Neural cell (in vitro differentiated cells): ENCODE data around the gene SH3BP4.

ENCODE experiments used
- CTCF ChIP-seq: fragments of 450-650 bp; IDR thresholded peaks from 2 replicates; pipeline ENCODE4 v1.5.1; 2014; ENCODE audit warnings: antibody characterized with exemption, mild to moderate bottlenecking, moderate library complexity; ENCODE audit not compliant: poor library complexity, severe bottlenecking
- EP300 ChIP-seq: fragments of 450-650 bp; conservative IDR thresholded peaks from 2 replicates; pipeline ENCODE4 v1.6.1; 2014; ENCODE audit warnings: antibody characterized with exemption, mild to moderate bottlenecking, moderate library complexity; ENCODE audit not compliant: poor library complexity, severe bottlenecking
- TF ChIP-seq, protein P1 (sequence below): IDR thresholded peaks from 2 replicates; pipeline ENCODE4 v1.6.1; 2012; ENCODE audit warnings: borderline replicate concordance

DNA sequence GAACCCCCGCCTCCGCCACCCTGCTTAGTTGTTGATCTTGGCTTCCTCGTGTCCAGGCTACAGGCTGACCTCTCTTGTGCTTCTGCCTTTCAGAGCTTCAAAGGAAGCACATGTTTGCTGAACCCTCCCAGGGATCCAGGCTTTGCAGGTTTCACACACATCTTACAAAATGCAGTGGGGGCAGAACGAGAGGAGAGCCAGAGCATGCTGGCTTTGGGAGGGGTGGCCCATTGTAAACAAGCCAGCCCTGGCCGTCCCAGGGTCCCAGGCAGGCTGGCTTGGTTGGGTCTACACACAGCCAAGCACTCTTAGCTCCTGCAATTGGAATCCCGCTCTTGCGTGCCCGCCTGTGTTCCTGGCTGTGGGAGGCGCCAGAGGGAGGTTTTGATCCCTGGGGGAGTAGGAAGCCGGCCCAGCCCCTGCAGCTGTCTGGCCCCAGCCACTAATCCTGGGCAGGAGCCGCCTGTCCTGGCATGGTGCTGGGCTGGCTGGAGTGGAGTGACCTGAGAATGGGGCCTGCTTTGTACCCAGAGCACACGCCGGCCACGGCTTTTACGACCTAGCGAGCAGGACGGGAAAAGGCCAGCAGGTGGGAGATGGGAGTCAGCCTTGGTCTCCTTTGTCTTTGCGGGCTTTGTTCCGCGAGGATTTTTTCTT is 53.9 kb downstream of the SH3BP4 start:
- TF ChIP-seq EP300, result no peak
- TF ChIP-seq, protein P1, sequence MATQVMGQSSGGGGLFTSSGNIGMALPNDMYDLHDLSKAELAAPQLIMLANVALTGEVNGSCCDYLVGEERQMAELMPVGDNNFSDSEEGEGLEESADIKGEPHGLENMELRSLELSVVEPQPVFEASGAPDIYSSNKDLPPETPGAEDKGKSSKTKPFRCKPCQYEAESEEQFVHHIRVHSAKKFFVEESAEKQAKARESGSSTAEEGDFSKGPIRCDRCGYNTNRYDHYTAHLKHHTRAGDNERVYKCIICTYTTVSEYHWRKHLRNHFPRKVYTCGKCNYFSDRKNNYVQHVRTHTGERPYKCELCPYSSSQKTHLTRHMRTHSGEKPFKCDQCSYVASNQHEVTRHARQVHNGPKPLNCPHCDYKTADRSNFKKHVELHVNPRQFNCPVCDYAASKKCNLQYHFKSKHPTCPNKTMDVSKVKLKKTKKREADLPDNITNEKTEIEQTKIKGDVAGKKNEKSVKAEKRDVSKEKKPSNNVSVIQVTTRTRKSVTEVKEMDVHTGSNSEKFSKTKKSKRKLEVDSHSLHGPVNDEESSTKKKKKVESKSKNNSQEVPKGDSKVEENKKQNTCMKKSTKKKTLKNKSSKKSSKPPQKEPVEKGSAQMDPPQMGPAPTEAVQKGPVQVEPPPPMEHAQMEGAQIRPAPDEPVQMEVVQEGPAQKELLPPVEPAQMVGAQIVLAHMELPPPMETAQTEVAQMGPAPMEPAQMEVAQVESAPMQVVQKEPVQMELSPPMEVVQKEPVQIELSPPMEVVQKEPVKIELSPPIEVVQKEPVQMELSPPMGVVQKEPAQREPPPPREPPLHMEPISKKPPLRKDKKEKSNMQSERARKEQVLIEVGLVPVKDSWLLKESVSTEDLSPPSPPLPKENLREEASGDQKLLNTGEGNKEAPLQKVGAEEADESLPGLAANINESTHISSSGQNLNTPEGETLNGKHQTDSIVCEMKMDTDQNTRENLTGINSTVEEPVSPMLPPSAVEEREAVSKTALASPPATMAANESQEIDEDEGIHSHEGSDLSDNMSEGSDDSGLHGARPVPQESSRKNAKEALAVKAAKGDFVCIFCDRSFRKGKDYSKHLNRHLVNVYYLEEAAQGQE, result peak; percentile 35
- TF ChIP-seq CTCF, result peak; percentile 57
